ENCODE results near the gene CCDC186.
"Not testable (repeated sequence)": the region's sequence is repeated elsewhere in the genome, so short reads cannot be mapped to it uniquely, and the experiment has no call there.

Gene CCDC186

GRCh38 chr10:114166494-114166893 is 7.5 kb downstream of the CCDC186 start:
- TF ChIP-seq GATA1 (IDR thresholded peaks at IDR 0.05; ENCODE audit: low read depth, low read length) (no peak), POLR2A (IDR thresholded peaks at IDR 0.05; ENCODE audit: low read length) (no peak)
- DNase-seq = no peak

GRCh38 chr10:114166043-114166442 is 8.0 kb downstream of the CCDC186 start:
- no peak for DNase-seq
- TF ChIP-seq POLR2A (IDR thresholded peaks at IDR 0.05; ENCODE audit: low read length) (no peak), GATA1 (IDR thresholded peaks at IDR 0.05; ENCODE audit: low read depth, low read length) (no peak)

GRCh38 chr10:114163062-114163461 is 10.9 kb downstream of the CCDC186 start:
- TF ChIP-seq POLR2A (IDR thresholded peaks at IDR 0.05; ENCODE audit: low read length) (no peak), GATA1 (IDR thresholded peaks at IDR 0.05; ENCODE audit: low read depth, low read length) (no peak)
- DNase-seq = no peak

GRCh38 chr10:114157912-114158311 is 16.1 kb downstream of the CCDC186 start:
- DNase-seq = no peak
- no peak for TF ChIP-seq GATA1 (IDR thresholded peaks at IDR 0.05; ENCODE audit: low read depth, low read length)
- no peak for TF ChIP-seq POLR2A (IDR thresholded peaks at IDR 0.05; ENCODE audit: low read length)

GRCh38 chr10:114151892-114152291 is 22.1 kb downstream of the CCDC186 start:
- no peak for DNase-seq
- no peak for TF ChIP-seq GATA1 (IDR thresholded peaks at IDR 0.05; ENCODE audit: low read depth, low read length)
- no peak for TF ChIP-seq POLR2A (IDR thresholded peaks at IDR 0.05; ENCODE audit: low read length)

GRCh38 chr10:114151486-114151885 is 22.5 kb downstream of the CCDC186 start:
- no peak for TF ChIP-seq GATA1 (IDR thresholded peaks at IDR 0.05; ENCODE audit: low read depth, low read length)
- no peak for TF ChIP-seq POLR2A (IDR thresholded peaks at IDR 0.05; ENCODE audit: low read length)
- DNase-seq = no peak

GRCh38 chr10:114149476-114149875 is 24.5 kb downstream of the CCDC186 start:
- not testable (repeated sequence) for DNase-seq

- TF ChIP-seq GATA1 (IDR thresholded peaks at IDR 0.05; ENCODE audit: low read depth, low read length) = no peak
- DNase-seq = no peak
These were observed 30.8 kb downstream of the CCDC186 start for GRCh38 chr10:114143160-114143559.

- DNase-seq = no peak
- TF ChIP-seq POLR2A (IDR thresholded peaks at IDR 0.05; ENCODE audit: low read length) (no peak), GATA1 (IDR thresholded peaks at IDR 0.05; ENCODE audit: low read depth, low read length) (no peak)
These were observed 32.0 kb downstream of the CCDC186 start for GRCh38 chr10:114142018-114142417.

GRCh38 chr10:114140827-114141226 is 33.2 kb downstream of the CCDC186 start:
- DNase-seq = not testable (repeated sequence)

- no peak for TF ChIP-seq GATA1 (IDR thresholded peaks at IDR 0.05; ENCODE audit: low read depth, low read length)
- TF ChIP-seq POLR2A (IDR thresholded peaks at IDR 0.05; ENCODE audit: low read length) = no peak
- no peak for DNase-seq
These were observed 34.0 kb downstream of the CCDC186 start for GRCh38 chr10:114140036-114140435.

- no peak for TF ChIP-seq POLR2A (IDR thresholded peaks at IDR 0.05; ENCODE audit: low read length)
- TF ChIP-seq GATA1 (IDR thresholded peaks at IDR 0.05; ENCODE audit: low read depth, low read length) = no peak
- DNase-seq = no peak
These were observed 35.4 kb downstream of the CCDC186 start for GRCh38 chr10:114138581-114138980.

- TF ChIP-seq POLR2A (IDR thresholded peaks at IDR 0.05; ENCODE audit: low read length) (no peak), GATA1 (IDR thresholded peaks at IDR 0.05; ENCODE audit: low read depth, low read length) (no peak)
- no peak for DNase-seq
These were observed 38.5 kb downstream of the CCDC186 start for GRCh38 chr10:114135476-114135875.

GRCh38 chr10:114131094-114131493 is 42.9 kb downstream of the CCDC186 start:
- DNase-seq = no peak
- TF ChIP-seq GATA1 (IDR thresholded peaks at IDR 0.05; ENCODE audit: low read depth, low read length) (no peak), POLR2A (IDR thresholded peaks at IDR 0.05; ENCODE audit: low read length) (no peak)

- TF ChIP-seq POLR2A (IDR thresholded peaks at IDR 0.05; ENCODE audit: low read length) = no peak
- no peak for DNase-seq
These were observed 53.0 kb downstream of the CCDC186 start for GRCh38 chr10:114121031-114121430.

- TF ChIP-seq POLR2A (IDR thresholded peaks at IDR 0.05; ENCODE audit: low read length) = no peak
- no peak for TF ChIP-seq GATA1 (IDR thresholded peaks at IDR 0.05; ENCODE audit: low read depth, low read length)
These were observed 55.5 kb downstream of the CCDC186 start for GRCh38 chr10:114118514-114118913.

More at GRCh38 chr10:114118514-114118913, 55.5 kb downstream of the CCDC186 start:
- no peak for DNase-seq

Measured in erythroblast (primary cell).